B cell (primary cell): ENCODE measurements around the gene TP53AIP1. TPM values are rescaled to one million over a fixed set of nuclear protein-coding genes. Genes with fewer than 3 reads are reported as not detected.

ENCODE experiments used
- ATAC-seq: fragments of 200-7000 bp; cut with Tn5 transposase; one replicate; pipeline ENCODE4 v1.10.0; 2021; ENCODE audit warnings: low read depth, mild to moderate bottlenecking, moderate number of reproducible peaks, moderate library complexity
- CTCF ChIA-PET: fragments of 350-600 bp; sonication (Branson Sonifier 250); formaldehyde crosslinking; loops from one replicate; lab custom pipeline; 2021; ENCODE audit warnings: antibody characterized with exemption, inconsistent platforms; lab: Charles Lee
- POLR2A ChIA-PET: fragments of 350-600 bp; sonication (Branson Sonifier 250); formaldehyde crosslinking; loops from one replicate; lab custom pipeline; 2021; ENCODE audit warnings: antibody characterized with exemption; lab: Charles Lee
- DNase-seq: peaks from one replicate; pipeline ENCODE4 v3.0.0; 2013
- H2AFZ ChIP-seq: 2 replicates; pipeline ENCODE4 v1.6.1; 2012; ENCODE audit warnings: mild to moderate bottlenecking, low read depth, low read length; ENCODE audit not compliant: insufficient read depth, poor library complexity, severe bottlenecking
- H3K27ac ChIP-seq, 2 donors: 1 replicate in 1 of 2; 2 replicates in 1 of 2; pipeline ENCODE4 v1.5.1; 2012 to 2013; ENCODE audit warnings: low read length in 2 of 2, mild to moderate bottlenecking in 2 of 2, moderate library complexity in 1 of 2
- H3K27me3 ChIP-seq, 4 experiments: fragments of 200-600 bp in 1 of 4; sonication (generic) in 1 of 4; replicated peaks in 1 of 4; 1 replicate in 2 of 4; 2 replicates in 2 of 4; pipeline versions ENCODE4 v1.6.1 to v1.7.0; 2013 to 2016; ENCODE audit warnings: low read length in 3 of 4, mild to moderate bottlenecking in 2 of 4, mixed read lengths in 1 of 4, moderate library complexity in 1 of 4; ENCODE audit not compliant: insufficient read depth in 4 of 4, control insufficient read depth in 3 of 4; ENCODE audit errors: control extremely low read depth in 1 of 4
- H3K36me3 ChIP-seq, 2 experiments: replicated peaks in 1 of 2; 1 replicate in 1 of 2; 2 replicates in 1 of 2; pipeline versions ENCODE4 v1.6.1 to v1.7.1; 2013; ENCODE audit warnings: low read length in 1 of 2; ENCODE audit not compliant: insufficient read depth in 2 of 2, control insufficient read depth in 1 of 2; ENCODE audit errors: control extremely low read depth in 1 of 2, extremely low read depth in 1 of 2
- H3K4me1 ChIP-seq, 2 donors: fragments of 200-600 bp in 1 of 2; sonication (generic) in 1 of 2; 1 replicate in 1 of 2; 2 replicates in 1 of 2; pipeline versions ENCODE4 v1.5.1 to v1.6.1; 2013 to 2017; ENCODE audit warnings: low read length in 2 of 2; ENCODE audit not compliant: control insufficient read depth in 2 of 2, insufficient read depth in 2 of 2
- H3K4me2 ChIP-seq: replicated peaks from 2 replicates; pipeline ENCODE3; 2012; ENCODE audit warnings: mild to moderate bottlenecking, low read depth, low read length; ENCODE audit not compliant: poor library complexity, severe bottlenecking
- H3K4me3 ChIP-seq, 5 experiments: fragments of 200-600 bp in 1 of 5; sonication (generic) in 1 of 5; 1 replicate in 3 of 5; 2 replicates in 2 of 5; pipeline versions ENCODE4 v1.5.1 to v1.7.0; 2011 to 2016; ENCODE audit warnings: low read length in 4 of 5, mild to moderate bottlenecking in 4 of 5, low read depth in 2 of 5, control low read depth in 1 of 5, moderate library complexity in 1 of 5; ENCODE audit not compliant: insufficient read depth in 1 of 5; ENCODE audit errors: control extremely low read depth in 1 of 5, extremely low read depth in 1 of 5
- H3K79me2 ChIP-seq: fragments of 200-600 bp; sonication (generic); one replicate; pipeline ENCODE4 v1.6.0; 2016; ENCODE audit warnings: low read length; ENCODE audit not compliant: control insufficient read depth, insufficient read depth
- H3K9ac ChIP-seq: fragments of 200-600 bp; sonication (generic); 2 replicates; pipeline ENCODE4 v1.6.1; 2017; ENCODE audit warnings: mild to moderate bottlenecking, low read length, moderate library complexity
- H3K9me3 ChIP-seq, 3 donors: one replicate each; pipeline versions ENCODE4 v1.6.1 to v1.7.1; 2013; ENCODE audit warnings: low read length in 2 of 3; ENCODE audit not compliant: control insufficient read depth in 2 of 3, insufficient read depth in 1 of 3; ENCODE audit errors: control extremely low read depth in 1 of 3
- H4K20me1 ChIP-seq: 2 replicates; pipeline ENCODE4 v1.6.0; 2012; ENCODE audit warnings: mild to moderate bottlenecking, low read length; ENCODE audit not compliant: insufficient read depth, control insufficient read depth, poor library complexity, severe bottlenecking
- H3K27ac Mint-ChIP-seq: one replicate; pipeline ENCODE4 v1.8.0; 2021; ENCODE audit warnings: mixed read lengths
- H3K27me3 Mint-ChIP-seq: one replicate; pipeline ENCODE4 v1.8.0; 2021; ENCODE audit warnings: mixed read lengths
- H3K4me1 Mint-ChIP-seq: one replicate; pipeline ENCODE4 v1.8.0; 2021; ENCODE audit warnings: mixed read lengths
- H3K4me3 Mint-ChIP-seq: one replicate; pipeline ENCODE4 v1.8.0; 2021; ENCODE audit warnings: mixed read lengths
- H3K9me3 Mint-ChIP-seq: one replicate; pipeline ENCODE4 v1.8.0; 2022; ENCODE audit warnings: mixed read lengths; ENCODE audit not compliant: insufficient read depth
- EZH2 ChIP-seq: IDR thresholded peaks from 2 replicates; pipeline ENCODE4 v1.6.1; 2012; ENCODE audit warnings: borderline replicate concordance, low read depth, mild to moderate bottlenecking, moderate library complexity, low read length; ENCODE audit not compliant: insufficient read depth, poor library complexity, severe bottlenecking
- WGBS: methylation state at CpG from one replicate; pipeline ENCODE4 v1.1.5; 2013; ENCODE audit warnings: missing lambda C conversion rate; ENCODE audit not compliant: insufficient coverage; 5-methylcytosine and 5-hydroxymethylcytosine counted together
- intact Hi-C: fragments of 100-400 bp; cut with micrococcal nuclease; formaldehyde crosslinking; loops from one replicate; pipeline ENCODE4 v1.10.0; 2022
- polyA plus RNA-seq: library from polyadenylated mRNA; depleted of rRNA; stranded (reverse); fragments of >200 nt; gene quantifications from 2 replicates; pipeline ENCODE4 v1.2.3, GENCODE V29; 2012
- total RNA-seq, 2 donors: library from RNA; stranded (reverse); fragments of 120-200 nt in 1 of 2; gene quantifications; 1 replicate in 1 of 2; 2 replicates in 1 of 2; pipeline versions ENCODE4 v1.2.3 to v1.2.4, GENCODE V29; 2013 to 2022
- TF ChIP-seq, protein P1 (sequence below): fragments of 200-600 bp; IDR thresholded peaks from one replicate; pipeline ENCODE4 v1.8.0; 2022; ENCODE audit warnings: antibody characterized with exemption, mild to moderate bottlenecking

Gene TP53AIP1
- total and polyA plus RNA-seq, 2 donors (not counting 1 experiment from before 2014, with no cell fraction given): 0.04 to 0.12 TPM

DNA sequence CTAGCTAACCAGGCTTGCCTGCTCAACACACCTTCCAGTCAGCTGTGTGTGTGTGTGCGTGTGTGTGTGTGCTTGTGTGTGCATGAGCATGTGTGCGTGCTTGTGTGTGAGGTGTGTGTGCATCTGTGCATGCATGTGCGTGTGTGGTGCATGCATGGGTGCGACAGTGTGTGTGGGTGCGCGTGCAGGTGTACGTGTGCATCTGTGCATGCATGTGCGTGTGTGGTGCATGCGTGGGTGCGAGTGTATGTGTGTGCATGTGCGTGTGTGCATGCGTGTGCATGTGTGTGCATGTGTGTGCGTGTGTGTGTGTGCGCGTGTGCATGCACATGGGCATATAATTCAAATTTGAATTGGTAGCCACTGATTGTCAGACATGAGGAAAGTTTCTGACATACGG is 10.5 kb upstream of the TP53AIP1 start:
- Mint-ChIP-seq H3K9me3 (no peaks in the 10 kb centered on the region), H3K4me1 (peaks cover 2% of the 10 kb centered on the region), H3K4me3 (no peak overlapping the region), H3K27me3 (peaks cover 32% of the 10 kb centered on the region), H3K27ac (no peak overlapping the region)
- Histone ChIP-seq H3K36me3 (no peaks in the 10 kb centered on the region), H3K27ac (no peak overlapping the region), H3K9me3 (no peaks in the 10 kb centered on the region), H3K4me1 (peaks cover 0 to 4% of the 10 kb centered on the region in 2 donors), H3K4me2 (no peak overlapping the region), H2AFZ (no peak overlapping the region), H3K79me2 (no peaks in the 10 kb centered on the region), H3K9ac (no peak overlapping the region), H3K4me3 (no peak overlapping the region), H4K20me1 (no peaks in the 10 kb centered on the region), H3K27me3 (peaks cover 0 to 14% (median 7%) of the 10 kb centered on the region in 4 experiments)
- ATAC-seq (no peak), DNase-seq (no peak)
- ChIA-PET POLR2A (no interaction called here), CTCF (interaction anchor here (7.5 to 8.9 kb wide), 2 partner anchors 65 to 781 kb away, joined by 93 to 315 read pairs; partner anchors contain the start of gene KCNJ5)
- intact Hi-C loops: loop anchor here (10.0 kb wide), 1 partner anchor 318 kb away; no protein-coding TSS in a partner anchor
- WGBS: 93% methylated on average over 15 of the region's 16 CpGs
- TF ChIP-seq, protein P1, sequence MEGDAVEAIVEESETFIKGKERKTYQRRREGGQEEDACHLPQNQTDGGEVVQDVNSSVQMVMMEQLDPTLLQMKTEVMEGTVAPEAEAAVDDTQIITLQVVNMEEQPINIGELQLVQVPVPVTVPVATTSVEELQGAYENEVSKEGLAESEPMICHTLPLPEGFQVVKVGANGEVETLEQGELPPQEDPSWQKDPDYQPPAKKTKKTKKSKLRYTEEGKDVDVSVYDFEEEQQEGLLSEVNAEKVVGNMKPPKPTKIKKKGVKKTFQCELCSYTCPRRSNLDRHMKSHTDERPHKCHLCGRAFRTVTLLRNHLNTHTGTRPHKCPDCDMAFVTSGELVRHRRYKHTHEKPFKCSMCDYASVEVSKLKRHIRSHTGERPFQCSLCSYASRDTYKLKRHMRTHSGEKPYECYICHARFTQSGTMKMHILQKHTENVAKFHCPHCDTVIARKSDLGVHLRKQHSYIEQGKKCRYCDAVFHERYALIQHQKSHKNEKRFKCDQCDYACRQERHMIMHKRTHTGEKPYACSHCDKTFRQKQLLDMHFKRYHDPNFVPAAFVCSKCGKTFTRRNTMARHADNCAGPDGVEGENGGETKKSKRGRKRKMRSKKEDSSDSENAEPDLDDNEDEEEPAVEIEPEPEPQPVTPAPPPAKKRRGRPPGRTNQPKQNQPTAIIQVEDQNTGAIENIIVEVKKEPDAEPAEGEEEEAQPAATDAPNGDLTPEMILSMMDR: no peak
- TF ChIP-seq EZH2: no peak

DNA sequence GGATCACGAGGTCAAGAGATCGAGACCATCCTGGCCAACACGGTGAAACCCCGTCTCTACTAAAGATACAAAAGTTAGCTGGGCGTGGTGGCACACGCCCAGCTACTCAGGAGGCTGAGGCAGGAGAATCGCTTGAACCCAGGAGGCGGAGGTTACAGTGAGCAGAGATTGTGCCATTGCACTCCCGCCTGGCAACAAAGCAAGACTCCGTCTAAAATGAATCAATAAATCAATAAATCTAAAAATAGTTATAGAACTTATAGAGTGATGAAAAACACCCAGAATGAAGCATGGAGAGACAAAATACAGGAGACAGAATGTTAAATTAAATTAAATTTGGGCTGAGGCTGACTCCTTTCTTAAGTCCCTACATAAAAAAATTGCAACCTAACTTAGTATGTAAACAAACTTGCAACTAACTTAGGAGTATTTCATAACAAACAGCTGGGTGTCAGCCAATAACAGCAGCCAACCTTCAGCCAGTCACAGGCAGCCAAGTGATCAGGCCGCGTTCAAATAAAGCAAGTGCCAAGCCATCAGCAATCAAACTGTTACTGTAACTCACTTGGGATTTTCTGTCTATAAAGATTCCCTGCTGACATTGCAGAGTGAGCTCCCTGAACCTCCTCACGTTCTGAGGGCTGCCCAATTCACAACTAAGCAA is 7.3 kb upstream of the TP53AIP1 start:
- Mint-ChIP-seq H3K9me3 (no peaks in the 10 kb centered on the region), H3K27me3 (peaks cover 30% of the 10 kb centered on the region), H3K4me1 (no peaks in the 10 kb centered on the region), H3K27ac (no peak overlapping the region), H3K4me3 (no peak overlapping the region)
- CTCF ChIA-PET: interaction anchor here (0.8 to 3.9 kb wide), 3 partner anchors 62 to 122 kb away, joined by 3 to 45 read pairs (median 3); no protein-coding TSS in a partner anchor
- no peak for DNase-seq
- ATAC-seq: no peak
- TF ChIP-seq, protein P1: no peak
- no peak for TF ChIP-seq EZH2
- intact Hi-C loops: loop anchor here (10.0 kb wide), 1 partner anchor 315 kb away; no protein-coding TSS in a partner anchor
- no peaks in the 10 kb centered on the region for H4K20me1 ChIP-seq
- no peak overlapping the region for H3K27ac ChIP-seq
- no peaks in the 10 kb centered on the region for H3K36me3 ChIP-seq
- H3K9ac ChIP-seq: no peak overlapping the region
- peaks cover 0 to 25% (median 7%) of the 10 kb centered on the region in 4 experiments for H3K27me3 ChIP-seq
- POLR2A ChIA-PET: no interaction called here
- no peak overlapping the region for H3K4me3 ChIP-seq
- no peak overlapping the region for H3K4me2 ChIP-seq
- H3K79me2 ChIP-seq: no peaks in the 10 kb centered on the region
- WGBS: 96% methylated on average over 8 of the region's 13 CpGs
- no peaks in the 10 kb centered on the region for H3K4me1 ChIP-seq
- no peak overlapping the region for H2AFZ ChIP-seq
- H3K9me3 ChIP-seq: no peaks in the 10 kb centered on the region
